Pancreas (tissue), 10 donors: ENCODE results near the gene UQCC3. TPM values are rescaled to one million over a fixed set of nuclear protein-coding genes. Genes with fewer than 3 reads are reported as not detected.
A peak's percentile ranks its signal among the peaks of the same experiment; 100 is the strongest.

ENCODE experiments used
- ATAC-seq, 4 donors: fragments of 200-7000 bp; cut with Tn5 transposase; one replicate each; pipeline versions ENCODE4 v1.8.0 to v1.9.1; 2020; ENCODE audit warnings: mild to moderate bottlenecking in 4 of 4, moderate library complexity in 4 of 4
- DNase-seq, 6 donors: peaks; one replicate each; pipeline ENCODE4 v3.0.0-alpha.2; 2020
- FAIRE-seq: peaks from 2 replicates; lab custom pipeline; 2012; peaks lifted over from hg19 to GRCh38; lab: Jason Lieb, UNC
- H3K27ac ChIP-seq, 4 donors: fragments of 200-600 bp; sonication (generic); 1 replicate in 3 of 4; 2 replicates in 1 of 4; pipeline versions ENCODE4 v1.5.0 to v1.8.0; 2020
- H3K27me3 ChIP-seq, 4 donors: fragments of 200-600 bp; one replicate each; pipeline ENCODE4 v1.8.0; 2021
- H3K36me3 ChIP-seq, 3 donors: fragments of 200-600 bp; sonication (generic) in 1 of 3; one replicate each; pipeline versions ENCODE4 v1.5.0 to v1.8.0; 2020 to 2021
- H3K4me1 ChIP-seq, 3 donors: fragments of 200-600 bp; one replicate each; pipeline ENCODE4 v1.8.0; 2021
- H3K4me3 ChIP-seq, 4 donors: fragments of 200-600 bp; sonication (generic) in 2 of 4; one replicate each; pipeline versions ENCODE4 v1.5.0 to v1.8.0; 2020 to 2021
- H3K9me3 ChIP-seq, 4 donors: fragments of 200-600 bp; one replicate each; pipeline ENCODE4 v1.8.0; 2021
- WGBS, 2 donors: extraction: QIAGEN DNeasy Blood & Tissue Kit; methylation state at CpG; one replicate each; pipeline ENCODE4 v1.1.7; 2013; 5-methylcytosine and 5-hydroxymethylcytosine counted together
- intact Hi-C, 3 donors: fragments of 100-400 bp; cut with DNase I; formaldehyde crosslinking; loops; one replicate each; pipeline versions ENCODE4 v1.11.1 to v1.14.2; 2022
- polyA plus RNA-seq, 2 donors: library from polyadenylated mRNA; stranded (reverse); fragments of 200-250 nt; gene quantifications; one replicate each; pipeline ENCODE4 v1.2.3, GENCODE V29; 2013
- total RNA-seq, 6 donors: library from RNA; stranded (reverse); fragmentation: NEBNext Ultra II Directional in 4 of 6; extraction: Animal tissue kit (Norgen Biotek cat#: 25700) in 4 of 6; gene quantifications; one replicate each; pipeline versions ENCODE4 v1.2.1 to v1.2.4, GENCODE V29; 2021 to 2023
- TF ChIP-seq, protein P1 (sequence below), 4 donors: fragments of 200-600 bp; sonication (generic) in 3 of 4; IDR thresholded peaks; one replicate each; pipeline versions ENCODE4 v1.5.0 to v1.8.0; 2021; ENCODE audit warnings: antibody characterized with exemption in 4 of 4
- donor health status: healthy with polysubstance abuse.
- donor health status: DM: no; HTN: no; CAD: no; lungs with moderate emphysema.
- donor health status: DM: no; HTN: no; CAD: no.
- donor health status: control.
- donor health status: control.
- donor health status: Bipolar disorder and iron deficiency.
- donor health status: DM: yes; HTN: yes; CAD: no.
- donor health status: DM: no; HTN: no; CAD: no.
- donor health status: DM: no; HTN: no; CAD: no.
- donor health status: DM: yes; HTN: yes; CAD: no.

Gene UQCC3
- total and polyA plus RNA-seq, 8 donors: 3.2 to 17.3 (median 4.1) TPM

DNA sequence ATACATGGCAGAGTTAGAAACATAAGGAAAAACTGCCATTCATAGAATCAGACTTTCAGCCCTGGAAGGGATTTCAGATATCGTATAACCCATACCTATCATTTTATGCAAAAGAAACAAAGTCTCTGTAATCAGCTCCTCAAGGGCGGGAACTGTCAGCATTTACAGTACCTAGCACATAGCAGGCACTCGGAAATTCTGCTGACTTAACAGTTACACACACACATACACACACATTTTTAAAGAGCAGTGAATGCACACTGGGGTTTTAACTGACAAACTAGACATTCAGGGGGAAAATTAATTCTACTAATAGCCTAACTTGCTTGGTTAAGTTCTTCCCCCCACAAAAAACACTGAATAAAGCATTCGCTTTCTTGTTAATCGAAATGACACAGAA lies 44.7 kb downstream of the UQCC3 start:
- intact Hi-C loops: no loop called here
- TF ChIP-seq, protein P1, sequence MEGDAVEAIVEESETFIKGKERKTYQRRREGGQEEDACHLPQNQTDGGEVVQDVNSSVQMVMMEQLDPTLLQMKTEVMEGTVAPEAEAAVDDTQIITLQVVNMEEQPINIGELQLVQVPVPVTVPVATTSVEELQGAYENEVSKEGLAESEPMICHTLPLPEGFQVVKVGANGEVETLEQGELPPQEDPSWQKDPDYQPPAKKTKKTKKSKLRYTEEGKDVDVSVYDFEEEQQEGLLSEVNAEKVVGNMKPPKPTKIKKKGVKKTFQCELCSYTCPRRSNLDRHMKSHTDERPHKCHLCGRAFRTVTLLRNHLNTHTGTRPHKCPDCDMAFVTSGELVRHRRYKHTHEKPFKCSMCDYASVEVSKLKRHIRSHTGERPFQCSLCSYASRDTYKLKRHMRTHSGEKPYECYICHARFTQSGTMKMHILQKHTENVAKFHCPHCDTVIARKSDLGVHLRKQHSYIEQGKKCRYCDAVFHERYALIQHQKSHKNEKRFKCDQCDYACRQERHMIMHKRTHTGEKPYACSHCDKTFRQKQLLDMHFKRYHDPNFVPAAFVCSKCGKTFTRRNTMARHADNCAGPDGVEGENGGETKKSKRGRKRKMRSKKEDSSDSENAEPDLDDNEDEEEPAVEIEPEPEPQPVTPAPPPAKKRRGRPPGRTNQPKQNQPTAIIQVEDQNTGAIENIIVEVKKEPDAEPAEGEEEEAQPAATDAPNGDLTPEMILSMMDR (IDR thresholded peaks at IDR 0.05): no peak
- ATAC-seq (no peak), DNase-seq (no peak), FAIRE-seq (no peak)
- Histone ChIP-seq H3K9me3 (no peaks in the 10 kb centered on the region), H3K4me1 (peaks cover 29 to 37% (median 33%) of the 10 kb centered on the region in 3 donors), H3K27me3 (no peaks in the 10 kb centered on the region), H3K4me3 (no peak overlapping the region), H3K36me3 (peaks cover 4 to 60% (median 43%) of the 10 kb centered on the region in 3 donors), H3K27ac (peak overlapping the region in 1 of 4 donors; percentile 23)
- 66 to 67% methylated on average over 5 of the region's 5 CpGs for WGBS, 2 donors

DNA sequence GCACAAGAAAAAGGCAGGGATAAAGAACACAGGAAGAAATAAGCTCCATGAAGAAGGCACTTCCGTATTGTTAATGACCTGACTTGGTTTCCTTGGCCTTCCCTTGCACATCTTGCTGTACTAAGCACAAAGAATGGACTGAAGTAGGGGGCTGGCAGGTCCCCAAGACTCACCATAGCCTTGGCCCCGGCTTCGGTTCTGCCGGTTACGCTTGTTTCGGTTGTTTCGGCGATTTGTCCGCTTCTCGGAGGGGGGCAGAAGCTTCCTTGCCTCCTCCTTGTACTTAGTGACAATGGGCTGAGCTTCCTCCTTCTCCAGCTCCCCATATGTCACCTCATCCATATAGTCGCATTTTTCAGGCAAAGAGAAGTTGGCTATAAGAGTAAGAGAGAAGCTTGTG lies 45.3 kb downstream of the UQCC3 start:
- DNase-seq (no peak), FAIRE-seq (no peak), ATAC-seq (no peak)
- H3K27me3 ChIP-seq: no peaks in the 10 kb centered on the region
- peak overlapping the region in 1 of 4 donors; percentile 23 for H3K27ac ChIP-seq
- H3K9me3 ChIP-seq: no peaks in the 10 kb centered on the region
- intact Hi-C loops: no loop called here
- TF ChIP-seq, protein P1 (IDR thresholded peaks at IDR 0.05): no peak
- peaks cover 24 to 31% (median 27%) of the 10 kb centered on the region in 3 donors for H3K4me1 ChIP-seq
- peaks cover 4 to 66% (median 49%) of the 10 kb centered on the region in 3 donors for H3K36me3 ChIP-seq
- whole genome bisulfite sequencing, 2 donors: 49 to 62% methylated on average over 11 of the region's 11 CpGs
- no peak overlapping the region for H3K4me3 ChIP-seq

DNA sequence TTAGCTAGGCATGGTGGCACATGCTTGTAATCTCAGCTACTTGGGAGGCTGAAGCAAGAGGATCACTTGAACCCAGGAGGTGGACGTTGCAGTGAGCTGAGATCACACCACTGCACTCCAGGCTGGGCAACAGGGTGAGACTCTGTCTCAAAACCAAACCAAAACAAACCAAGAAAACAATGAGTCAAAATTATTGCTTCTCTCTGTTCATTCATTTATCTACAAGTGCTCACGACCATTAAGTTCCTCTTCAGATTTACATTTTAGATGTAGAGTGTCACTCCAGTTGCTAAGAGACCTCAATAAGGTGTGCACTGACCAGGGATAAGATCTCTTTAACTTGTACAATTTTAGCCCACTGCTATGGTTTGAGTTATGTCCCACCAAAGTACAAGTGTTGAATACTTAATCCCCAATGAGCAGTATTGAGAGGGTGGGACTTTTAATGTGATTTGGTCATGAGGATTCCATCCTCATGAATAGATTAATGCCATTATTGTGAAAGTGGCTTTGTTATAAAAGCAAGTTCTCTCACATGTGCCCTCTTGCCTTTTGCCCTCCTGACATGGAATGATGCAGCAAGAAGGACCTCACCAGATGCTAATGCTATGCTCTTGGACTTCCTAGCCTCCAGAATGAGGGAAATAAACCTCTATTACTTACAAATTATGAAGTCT lies 48.0 kb downstream of the UQCC3 start:
- Histone ChIP-seq H3K36me3 (peaks cover 9 to 88% (median 71%) of the 10 kb centered on the region in 3 donors), H3K27ac (no peak overlapping the region), H3K27me3 (no peaks in the 10 kb centered on the region), H3K4me1 (peaks cover 8 to 13% (median 11%) of the 10 kb centered on the region in 3 donors), H3K4me3 (no peak overlapping the region), H3K9me3 (no peaks in the 10 kb centered on the region)
- intact Hi-C loops: no loop called here
- FAIRE-seq (no peak), DNase-seq (no peak), ATAC-seq (no peak)
- whole genome bisulfite sequencing, 2 donors: 89 to 90% methylated on average over 2 of the region's 2 CpGs
- TF ChIP-seq, protein P1 (IDR thresholded peaks at IDR 0.05): no peak

DNA sequence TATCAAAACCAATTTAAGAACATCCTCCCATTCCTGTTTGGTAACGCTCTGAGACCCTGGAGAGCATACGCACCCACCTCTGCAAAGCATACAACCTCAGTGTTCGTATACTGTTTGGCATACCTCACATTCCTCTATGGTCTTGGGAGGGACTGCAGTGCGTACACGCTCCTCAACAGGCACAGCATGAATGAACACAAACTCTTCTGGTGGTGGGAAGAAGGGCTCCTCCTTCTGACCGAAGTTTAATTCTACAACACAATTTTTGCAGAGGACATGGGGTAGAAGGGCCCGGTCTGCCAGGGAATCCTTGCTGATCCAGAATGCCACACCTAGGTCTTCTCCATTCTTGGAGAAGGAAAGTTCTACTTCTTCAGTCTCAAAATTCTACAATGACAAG lies 50.5 kb downstream of the UQCC3 start:
- H3K4me1 ChIP-seq: peaks cover 0 to 12% (median 10%) of the 10 kb centered on the region in 3 donors
- no peak overlapping the region for H3K4me3 ChIP-seq
- H3K9me3 ChIP-seq: no peaks in the 10 kb centered on the region
- no peak overlapping the region for H3K27ac ChIP-seq
- FAIRE-seq: no peak
- no peaks in the 10 kb centered on the region for H3K27me3 ChIP-seq
- TF ChIP-seq, protein P1 (IDR thresholded peaks at IDR 0.05): no peak
- no peak for ATAC-seq
- no peak for DNase-seq
- peaks cover 9 to 69% (median 54%) of the 10 kb centered on the region in 3 donors for H3K36me3 ChIP-seq
- 71 to 78% methylated on average over 7 of the region's 7 CpGs for WGBS, 2 donors
- intact Hi-C loops: no loop called here

Other genes starting within 250 kb of the UQCC3 start
- gene AHNAK, start 124.9 kb upstream of the UQCC3 start, total RNA-seq: 100 to 1,000 TPM in 1 of 6 donors, 10 to 100 TPM in 5; 53.2 to 163 (median 77.2) TPM
- gene AHNAK, start 124.9 kb upstream of the UQCC3 start, polyA plus RNA-seq: 10 to 100 TPM; 18.7 to 32.5 TPM
- gene EEF1G, start 97.8 kb upstream of the UQCC3 start, total RNA-seq: 1,000 to 10,000 TPM in 4 of 6 donors, 100 to 1,000 TPM in 2; 723 to 1,171 (median 1,053) TPM
- 100 to 1,000 TPM; 630 to 745 TPM for gene EEF1G, start 97.8 kb upstream of the UQCC3 start, polyA plus RNA-seq
- 10 to 100 TPM; 12.0 to 20.3 (median 14.6) TPM for gene TUT1, start 80.2 kb upstream of the UQCC3 start, total RNA-seq
- gene TUT1, start 80.2 kb upstream of the UQCC3 start, polyA plus RNA-seq: 10 to 100 TPM; 24.6 to 33.4 TPM
- gene MTA2, start 69.8 kb upstream of the UQCC3 start, total RNA-seq: 10 to 100 TPM; 14.7 to 35.6 (median 23.0) TPM
- gene MTA2, start 69.8 kb upstream of the UQCC3 start, polyA plus RNA-seq: 10 to 100 TPM; 28.7 to 42.3 TPM
- 10 to 100 TPM; 22.0 to 34.1 (median 23.4) TPM for gene EML3, start 58.9 kb upstream of the UQCC3 start, total RNA-seq
- gene EML3, start 58.9 kb upstream of the UQCC3 start, polyA plus RNA-seq: 10 to 100 TPM; 70.7 to 86.4 TPM
- 1 to 10 TPM in 4 of 6 donors, under 1 TPM in 2; 0.65 to 2.8 (median 1.6) TPM for gene ROM1, start 58.4 kb upstream of the UQCC3 start, total RNA-seq
- gene ROM1, start 58.4 kb upstream of the UQCC3 start, polyA plus RNA-seq: 1 to 10 TPM; 5.1 to 5.6 TPM
- 10 to 100 TPM; 13.2 to 24.1 (median 17.1) TPM for gene B3GAT3, start 49.7 kb upstream of the UQCC3 start, total RNA-seq
- 10 to 100 TPM; 45.7 to 50.8 TPM for gene B3GAT3, start 49.7 kb upstream of the UQCC3 start, polyA plus RNA-seq
- 100 to 1,000 TPM; 106 to 210 (median 152) TPM for gene GANAB, start 25.1 kb upstream of the UQCC3 start, total RNA-seq
- 10 to 100 TPM; 88.1 to 93.1 TPM for gene GANAB, start 25.1 kb upstream of the UQCC3 start, polyA plus RNA-seq
- 10 to 100 TPM in 3 of 6 donors, 1 to 10 TPM in 3; 5.8 to 12.9 (median 9.5) TPM for gene INTS5, start 18.4 kb upstream of the UQCC3 start, total RNA-seq
- 1 to 10 TPM; 4.5 to 4.6 TPM for gene INTS5, start 18.4 kb upstream of the UQCC3 start, polyA plus RNA-seq
- gene C11orf98, start 6.5 kb upstream of the UQCC3 start, total RNA-seq: 10 to 100 TPM; 13.2 to 21.3 (median 16.9) TPM
- gene C11orf98, start 6.5 kb upstream of the UQCC3 start, polyA plus RNA-seq: 10 to 100 TPM; 56.3 to 70.8 TPM
- gene CSKMT, start 6.4 kb upstream of the UQCC3 start, total RNA-seq: 10 to 100 TPM in 1 of 6 donors, 1 to 10 TPM in 5; 4.0 to 11.0 (median 7.3) TPM
- 10 to 100 TPM; 19.6 to 25.4 TPM for gene CSKMT, start 6.4 kb upstream of the UQCC3 start, polyA plus RNA-seq
- gene LBHD1, start 594 bp downstream of the UQCC3 start, total RNA-seq: 1 to 10 TPM; 1.4 to 4.0 (median 2.8) TPM
- gene LBHD1, start 594 bp downstream of the UQCC3 start, polyA plus RNA-seq: 10 to 100 TPM in 1 of 2 donors, 1 to 10 TPM in 1; 7.1 to 21.7 TPM
- gene UBXN1, start 7.4 kb downstream of the UQCC3 start, total RNA-seq: 10 to 100 TPM; 37.7 to 67.7 (median 51.9) TPM
- 100 to 1,000 TPM in 1 of 2 donors, 10 to 100 TPM in 1; 86.0 to 104 TPM for gene UBXN1, start 7.4 kb downstream of the UQCC3 start, polyA plus RNA-seq
- 1 to 10 TPM in 2 of 6 donors, under 1 TPM in 4; 0.16 to 1.6 (median 0.53) TPM for gene LRRN4CL, start 17.9 kb downstream of the UQCC3 start, total RNA-seq
- under 1 TPM; 0.23 to 0.76 TPM for gene LRRN4CL, start 17.9 kb downstream of the UQCC3 start, polyA plus RNA-seq
- gene BSCL2, start 35.8 kb downstream of the UQCC3 start, total RNA-seq: 10 to 100 TPM; 30.3 to 58.6 (median 47.9) TPM
- 100 to 1,000 TPM in 1 of 2 donors, 10 to 100 TPM in 1; 99.2 to 151 TPM for gene BSCL2, start 35.8 kb downstream of the UQCC3 start, polyA plus RNA-seq
- under 1 TPM in 2 of 6 donors, not detected in 4; 0.19 to 0.37 TPM for gene GNG3, start 36.0 kb downstream of the UQCC3 start, total RNA-seq
- under 1 TPM in 1 of 2 donors, not detected in 1; 0.26 TPM for gene GNG3, start 36.0 kb downstream of the UQCC3 start, polyA plus RNA-seq
- 10 to 100 TPM; 17.5 to 26.2 (median 18.0) TPM for gene HNRNPUL2, start 55.8 kb downstream of the UQCC3 start, total RNA-seq
- 10 to 100 TPM; 19.1 to 25.9 TPM for gene HNRNPUL2, start 55.8 kb downstream of the UQCC3 start, polyA plus RNA-seq
- gene TTC9C, start 56.8 kb downstream of the UQCC3 start, total RNA-seq: 10 to 100 TPM in 4 of 6 donors, 1 to 10 TPM in 2; 7.6 to 17.8 (median 10.5) TPM
- 10 to 100 TPM; 16.7 to 20.3 TPM for gene TTC9C, start 56.8 kb downstream of the UQCC3 start, polyA plus RNA-seq
- gene ZBTB3, start 82.5 kb downstream of the UQCC3 start, total RNA-seq: 1 to 10 TPM; 3.7 to 9.8 (median 5.4) TPM
- 1 to 10 TPM; 2.0 to 2.4 TPM for gene ZBTB3, start 82.5 kb downstream of the UQCC3 start, polyA plus RNA-seq
- 10 to 100 TPM; 15.1 to 32.0 (median 22.6) TPM for gene POLR2G, start 89.9 kb downstream of the UQCC3 start, total RNA-seq
- gene POLR2G, start 89.9 kb downstream of the UQCC3 start, polyA plus RNA-seq: 10 to 100 TPM; 36.4 to 67.1 TPM
- 10 to 100 TPM in 4 of 6 donors, 1 to 10 TPM in 2; 9.3 to 18.6 (median 11.7) TPM for gene TAF6L, start 99.7 kb downstream of the UQCC3 start, total RNA-seq
- 10 to 100 TPM; 37.2 to 53.5 TPM for gene TAF6L, start 99.7 kb downstream of the UQCC3 start, polyA plus RNA-seq
- gene TMEM179B, start 115.7 kb downstream of the UQCC3 start, total RNA-seq: 10 to 100 TPM; 14.8 to 26.2 (median 19.1) TPM
- gene TMEM179B, start 115.7 kb downstream of the UQCC3 start, polyA plus RNA-seq: 10 to 100 TPM; 27.1 to 59.6 TPM
- gene TMEM223, start 120.3 kb downstream of the UQCC3 start, total RNA-seq: 1 to 10 TPM; 5.0 to 9.1 (median 6.9) TPM
- gene TMEM223, start 120.3 kb downstream of the UQCC3 start, polyA plus RNA-seq: 10 to 100 TPM; 16.3 to 16.6 TPM
- gene NXF1, start 133.8 kb downstream of the UQCC3 start, total RNA-seq: 10 to 100 TPM; 20.9 to 60.9 (median 30.8) TPM
- gene NXF1, start 133.8 kb downstream of the UQCC3 start, polyA plus RNA-seq: 100 to 1,000 TPM; 150 to 294 TPM
- 10 to 100 TPM; 22.8 to 31.2 (median 26.9) TPM for gene STX5, start 160.4 kb downstream of the UQCC3 start, total RNA-seq
- gene STX5, start 160.4 kb downstream of the UQCC3 start, polyA plus RNA-seq: 10 to 100 TPM; 18.6 to 27.9 TPM
- gene TEX54, start 161.2 kb downstream of the UQCC3 start, total RNA-seq: not detected
- gene TEX54, start 161.2 kb downstream of the UQCC3 start, polyA plus RNA-seq: under 1 TPM in 1 of 2 donors, not detected in 1; 0.65 TPM
- gene WDR74, start 167.9 kb downstream of the UQCC3 start, total RNA-seq: 10 to 100 TPM; 18.4 to 35.1 (median 27.1) TPM
- 10 to 100 TPM; 47.6 to 59.5 TPM for gene WDR74, start 167.9 kb downstream of the UQCC3 start, polyA plus RNA-seq
- 100 to 1,000 TPM in 1 of 6 donors, 10 to 100 TPM in 5; 68.8 to 331 (median 75.1) TPM for gene SLC3A2, start 209.2 kb downstream of the UQCC3 start, total RNA-seq
- 100 to 1,000 TPM in 1 of 2 donors, 10 to 100 TPM in 1; 66.9 to 116 TPM for gene SLC3A2, start 209.2 kb downstream of the UQCC3 start, polyA plus RNA-seq
- under 1 TPM in 5 of 6 donors, not detected in 1; 0.06 to 0.15 (median 0.09) TPM for gene CHRM1, start 249.7 kb downstream of the UQCC3 start, total RNA-seq
- under 1 TPM; 0.14 to 0.19 TPM for gene CHRM1, start 249.7 kb downstream of the UQCC3 start, polyA plus RNA-seq